Spleen (tissue), 11 donors: ENCODE results near the gene GRIK4. TPM values are rescaled to one million over a fixed set of nuclear protein-coding genes. Genes with fewer than 3 reads are reported as not detected.

Experiments
- DNase-seq: peaks from one replicate; pipeline ENCODE4 v3.0.0-alpha.2; 2020
- H3K27ac ChIP-seq, 8 donors: fragments of 200-600 bp; sonication (generic) in 7 of 8; 1 replicate in 4 of 8; 2 replicates in 4 of 8; pipeline versions ENCODE4 v1.5.0 to v1.8.0; 2016 to 2021; ENCODE audit warnings: inconsistent platforms in 4 of 8, mild to moderate bottlenecking in 4 of 8, moderate library complexity in 1 of 8
- H3K27me3 ChIP-seq, 7 donors: fragments of 200-600 bp; sonication (generic) in 6 of 7; replicated peaks in 1 of 7; 1 replicate in 4 of 7; 2 replicates in 3 of 7; pipeline versions ENCODE4 v1.5.0 to v1.8.0; 2016 to 2021; ENCODE audit warnings: inconsistent platforms in 3 of 7, mild to moderate bottlenecking in 1 of 7
- H3K36me3 ChIP-seq, 6 donors: fragments of 200-600 bp; sonication (generic) in 5 of 6; 1 replicate in 4 of 6; 2 replicates in 2 of 6; pipeline versions ENCODE4 v1.5.0 to v1.8.0; 2016 to 2021; ENCODE audit warnings: inconsistent platforms in 2 of 6
- H3K4me1 ChIP-seq, 6 donors: fragments of 200-600 bp; sonication (generic) in 5 of 6; 1 replicate in 3 of 6; 2 replicates in 3 of 6; pipeline versions ENCODE4 v1.5.0 to v1.8.0; 2016 to 2021; ENCODE audit warnings: inconsistent platforms in 3 of 6
- H3K4me3 ChIP-seq, 8 donors: fragments of 200-600 bp; sonication (generic) in 7 of 8; 1 replicate in 4 of 8; 2 replicates in 4 of 8; pipeline versions ENCODE4 v1.5.0 to v1.8.0; 2016 to 2021; ENCODE audit warnings: inconsistent platforms in 4 of 8, mild to moderate bottlenecking in 4 of 8, moderate library complexity in 2 of 8
- H3K9me3 ChIP-seq, 8 donors: fragments of 200-600 bp; sonication (generic) in 7 of 8; 1 replicate in 4 of 8; 2 replicates in 4 of 8; pipeline versions ENCODE4 v1.5.0 to v1.8.0; 2016 to 2021; ENCODE audit warnings: inconsistent platforms in 4 of 8
- CTCF ChIP-seq, 11 experiments: fragments of 200-600 bp in 7 of 11; fragments of 450-650 bp in 4 of 11; sonication (generic) in 4 of 11; IDR thresholded peaks in 8 of 11; conservative IDR thresholded peaks in 3 of 11; 1 replicate in 7 of 11; 2 replicates in 4 of 11; pipeline versions ENCODE4 v1.4.0 to v1.8.0; 2016 to 2021; ENCODE audit warnings: antibody characterized with exemption in 11 of 11, inconsistent platforms in 4 of 11, mild to moderate bottlenecking in 1 of 11
- POLR2A ChIP-seq, 3 donors: fragments of 450-650 bp; IDR thresholded peaks; one replicate each; pipeline ENCODE4 v1.5.1; 2017; ENCODE audit warnings: antibody characterized with exemption in 3 of 3, mild to moderate bottlenecking in 1 of 3
- POLR2AphosphoS5 ChIP-seq, 3 donors: sonication (generic); formaldehyde crosslinking; IDR thresholded peaks; one replicate each; pipeline ENCODE4 v1.5.1; 2017; ENCODE audit warnings: antibody characterized with exemption in 3 of 3
- WGBS, 5 donors: extraction: QIAGEN DNeasy Blood & Tissue Kit in 3 of 5; methylation state at CpG; one replicate each; pipeline versions ENCODE4 v1.1.5 to v1.1.7; 2013 to 2018; 5-methylcytosine and 5-hydroxymethylcytosine counted together
- intact Hi-C: fragments of 100-400 bp; cut with DNase I; formaldehyde crosslinking; loops from one replicate; pipeline ENCODE4 v1.15.0; 2023; ENCODE audit warnings: low total_unique reads
- polyA plus RNA-seq, 3 donors: library from polyadenylated mRNA; stranded (reverse); fragments of 200-250 nt; gene quantifications; one replicate each; pipeline ENCODE4 v1.2.1, GENCODE V29; 2013
- total RNA-seq, 7 donors: library from RNA; depleted of rRNA in 3 of 7; stranded (reverse); fragments of >200 nt in 3 of 7; fragmentation: NEBNext Ultra II Directional in 4 of 7; extraction: Animal tissue kit (Norgen Biotek cat#: 25700) in 4 of 7; gene quantifications; one replicate each; pipeline versions ENCODE4 v1.1.0 to v1.2.1, GENCODE V29; 2016 to 2021
- donor health status: healthy with polysubstance abuse.
- donor health status: DM: no; HTN: no; CAD: no; lungs with moderate emphysema.
- donor health status: DM: no; HTN: no; CAD: no.
- donor health status: Bipolar disorder and iron deficiency.
- donor health status: healthy.
- donor health status: DM: no; HTN: no; CAD: no.
- donor health status: DM: yes; HTN: yes; CAD: no.

GRIK4 gene
- total and polyA plus RNA-seq, 10 donors, result 0.04 to 2.4 (median 0.59) TPM

GRCh38 chr11:120746836-120747609 lies 235.5 kb downstream of the GRIK4 start:
- Histone ChIP-seq H3K36me3 (no peaks in the 10 kb centered on the region), H3K27ac (no peak overlapping the region), H3K9me3 (no peaks in the 10 kb centered on the region), H3K4me1 (no peaks in the 10 kb centered on the region), H3K4me3 (no peak overlapping the region), H3K27me3 (peaks cover 0 to 68% (median 0%) of the 10 kb centered on the region in 7 donors)
- TF ChIP-seq CTCF (IDR thresholded peaks at IDR 0.05 in 8 of 11, conservative IDR thresholded peaks at IDR 0.05 in 3 of 11) (no peak), POLR2AphosphoS5 (IDR thresholded peaks at IDR 0.05) (no peak), POLR2A (IDR thresholded peaks at IDR 0.05) (no peak)
- intact Hi-C loops, result no loop called here
- no peak for DNase-seq
- 64 to 76% (median 70%) methylated on average over 12 of the region's 12 CpGs for WGBS, 5 donors

GRCh38 chr11:120747850-120748814 lies 236.6 kb downstream of the GRIK4 start:
- Histone ChIP-seq H3K36me3 (no peaks in the 10 kb centered on the region), H3K27me3 (peaks cover 0 to 64% (median 0%) of the 10 kb centered on the region in 7 donors), H3K4me1 (no peaks in the 10 kb centered on the region), H3K9me3 (no peaks in the 10 kb centered on the region), H3K4me3 (no peak overlapping the region), H3K27ac (no peak overlapping the region)
- 59 to 65% (median 65%) methylated on average over 12 of the region's 12 CpGs for WGBS, 5 donors
- TF ChIP-seq CTCF (IDR thresholded peaks at IDR 0.05 in 8 of 11, conservative IDR thresholded peaks at IDR 0.05 in 3 of 11) (no peak), POLR2A (IDR thresholded peaks at IDR 0.05) (no peak), POLR2AphosphoS5 (IDR thresholded peaks at IDR 0.05) (no peak)
- intact Hi-C loops, result no loop called here
- no peak for DNase-seq

- 69 to 84% (median 79%) methylated on average over 4 of the region's 4 CpGs for WGBS, 5 donors
- intact Hi-C loops, result no loop called here
- H3K27ac ChIP-seq, result no peak overlapping the region
- no peak for DNase-seq
- peaks cover 0 to 64% (median 0%) of the 10 kb centered on the region in 7 donors for H3K27me3 ChIP-seq
- H3K4me1 ChIP-seq, result no peaks in the 10 kb centered on the region
- H3K9me3 ChIP-seq, result no peaks in the 10 kb centered on the region
- H3K36me3 ChIP-seq, result no peaks in the 10 kb centered on the region
- TF ChIP-seq POLR2A (IDR thresholded peaks at IDR 0.05), result no peak
- no peak overlapping the region for H3K4me3 ChIP-seq
These were observed 237.8 kb downstream of the GRIK4 start for GRCh38 chr11:120749395-120749794.

- no peaks in the 10 kb centered on the region for H3K36me3 ChIP-seq
- 67 to 75% (median 70%) methylated on average over 11 to 12 of the region's 12 CpGs for WGBS, 5 donors
- H3K27me3 ChIP-seq, result peaks cover 0 to 52% (median 0%) of the 10 kb centered on the region in 7 donors
- no peak for TF ChIP-seq POLR2A (IDR thresholded peaks at IDR 0.05)
- no peak for TF ChIP-seq CTCF (IDR thresholded peaks at IDR 0.05 in 8 of 11, conservative IDR thresholded peaks at IDR 0.05 in 3 of 11)
- TF ChIP-seq POLR2AphosphoS5 (IDR thresholded peaks at IDR 0.05), result no peak
- H3K9me3 ChIP-seq, result no peaks in the 10 kb centered on the region
- no peaks in the 10 kb centered on the region for H3K4me1 ChIP-seq
- DNase-seq, result no peak
- H3K27ac ChIP-seq, result no peak overlapping the region
- no peak overlapping the region for H3K4me3 ChIP-seq
- intact Hi-C loops, result no loop called here
These were observed 239.3 kb downstream of the GRIK4 start for GRCh38 chr11:120750647-120751549.
